ENCODE data around the gene NPFF. TPM values are rescaled to one million over a fixed set of nuclear protein-coding genes. Genes with fewer than 3 reads are reported as not detected.

NPFF gene
- polyA plus RNA-seq, 1 experiment = not detected

DNA sequence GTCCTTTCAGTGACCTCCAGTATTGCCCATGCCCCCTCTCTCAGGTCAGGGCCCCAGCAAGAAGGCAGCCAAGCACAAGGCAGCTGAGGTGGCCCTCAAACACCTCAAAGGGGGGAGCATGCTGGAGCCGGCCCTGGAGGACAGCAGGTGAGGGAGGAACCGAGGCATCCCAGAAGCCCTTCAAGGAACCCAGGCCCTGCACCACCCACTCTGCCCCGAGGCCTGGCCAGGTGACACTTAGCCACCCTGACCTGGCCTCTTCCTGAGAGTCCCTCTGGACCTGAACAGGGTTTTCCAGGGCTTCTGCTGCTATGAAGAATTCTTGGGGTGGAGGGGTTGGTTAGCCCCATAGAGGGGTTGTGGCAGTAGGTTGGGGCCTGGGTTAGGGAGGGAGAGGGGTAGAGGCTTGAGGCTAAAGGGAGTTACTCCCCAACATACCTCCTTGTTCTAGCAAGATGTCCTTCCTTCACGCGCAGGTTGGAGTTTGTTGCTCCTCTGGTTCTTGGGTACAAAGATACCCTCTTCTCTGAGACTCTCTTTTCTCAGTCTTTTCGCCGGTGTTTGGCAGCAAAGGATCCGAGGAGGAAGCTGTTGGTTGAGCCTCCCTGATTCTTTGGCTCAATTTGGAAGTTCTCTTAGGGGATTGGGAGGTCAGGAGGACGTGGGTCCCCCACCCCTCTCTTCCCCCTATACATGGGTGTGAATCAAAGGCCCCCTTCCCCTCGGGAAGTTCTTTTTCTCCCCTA lies 4.1 kb downstream of the NPFF start:
- DNase-seq (ENCODE audit: low read depth, low spot score) = no peak
- ChIA-PET POLR2A (no interaction called here), CTCF (interaction anchor here (1.6 kb wide), 2 partner anchors 151 to 182 kb away, joined by 4 to 7 read pairs; partner anchors contain the start of gene AAAS)
- H3K9me3 ChIP-seq (ENCODE audit: control insufficient read depth, insufficient read depth, low read length) = no peaks in the 10 kb centered on the region; the same call in 1 of the 2 replicates
- no peak overlapping the region for H3K4me3 ChIP-seq (ENCODE audit: low read depth, low read length)
- no peaks in the 10 kb centered on the region for H3K27me3 ChIP-seq (ENCODE audit: control insufficient read depth, insufficient read depth, low read length)
- no peak overlapping the region for H3K27ac ChIP-seq (ENCODE audit: low read depth, low read length)
- TF ChIP-seq, protein P1, sequence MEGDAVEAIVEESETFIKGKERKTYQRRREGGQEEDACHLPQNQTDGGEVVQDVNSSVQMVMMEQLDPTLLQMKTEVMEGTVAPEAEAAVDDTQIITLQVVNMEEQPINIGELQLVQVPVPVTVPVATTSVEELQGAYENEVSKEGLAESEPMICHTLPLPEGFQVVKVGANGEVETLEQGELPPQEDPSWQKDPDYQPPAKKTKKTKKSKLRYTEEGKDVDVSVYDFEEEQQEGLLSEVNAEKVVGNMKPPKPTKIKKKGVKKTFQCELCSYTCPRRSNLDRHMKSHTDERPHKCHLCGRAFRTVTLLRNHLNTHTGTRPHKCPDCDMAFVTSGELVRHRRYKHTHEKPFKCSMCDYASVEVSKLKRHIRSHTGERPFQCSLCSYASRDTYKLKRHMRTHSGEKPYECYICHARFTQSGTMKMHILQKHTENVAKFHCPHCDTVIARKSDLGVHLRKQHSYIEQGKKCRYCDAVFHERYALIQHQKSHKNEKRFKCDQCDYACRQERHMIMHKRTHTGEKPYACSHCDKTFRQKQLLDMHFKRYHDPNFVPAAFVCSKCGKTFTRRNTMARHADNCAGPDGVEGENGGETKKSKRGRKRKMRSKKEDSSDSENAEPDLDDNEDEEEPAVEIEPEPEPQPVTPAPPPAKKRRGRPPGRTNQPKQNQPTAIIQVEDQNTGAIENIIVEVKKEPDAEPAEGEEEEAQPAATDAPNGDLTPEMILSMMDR (IDR thresholded peaks at IDR 0.05; ENCODE audit: low read depth, low read length) = no peak

DNA sequence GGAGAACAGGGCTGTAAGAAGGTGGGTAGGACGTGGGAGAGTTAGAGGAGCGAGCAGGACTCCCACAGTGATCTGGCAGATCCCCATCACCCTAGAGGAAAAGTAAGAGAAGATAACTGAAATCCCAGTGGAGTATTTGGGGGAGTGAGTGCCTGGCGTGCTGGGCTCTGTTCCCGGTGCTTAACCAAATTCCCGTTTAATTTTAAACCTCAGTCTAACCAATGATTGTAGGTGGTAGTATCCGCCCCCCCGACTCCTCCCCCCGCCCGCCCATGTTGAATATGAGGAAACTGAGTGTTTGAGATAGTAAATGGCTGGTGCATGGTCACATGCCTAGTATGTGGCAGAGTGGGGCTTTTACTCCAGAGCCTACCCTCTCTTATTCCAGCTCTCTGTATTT lies 5.0 kb downstream of the NPFF start:
- DNase-seq (ENCODE audit: low read depth, low spot score) = no peak
- peak overlapping the region; percentile 87 for H3K4me3 ChIP-seq (ENCODE audit: low read depth, low read length)

DNA sequence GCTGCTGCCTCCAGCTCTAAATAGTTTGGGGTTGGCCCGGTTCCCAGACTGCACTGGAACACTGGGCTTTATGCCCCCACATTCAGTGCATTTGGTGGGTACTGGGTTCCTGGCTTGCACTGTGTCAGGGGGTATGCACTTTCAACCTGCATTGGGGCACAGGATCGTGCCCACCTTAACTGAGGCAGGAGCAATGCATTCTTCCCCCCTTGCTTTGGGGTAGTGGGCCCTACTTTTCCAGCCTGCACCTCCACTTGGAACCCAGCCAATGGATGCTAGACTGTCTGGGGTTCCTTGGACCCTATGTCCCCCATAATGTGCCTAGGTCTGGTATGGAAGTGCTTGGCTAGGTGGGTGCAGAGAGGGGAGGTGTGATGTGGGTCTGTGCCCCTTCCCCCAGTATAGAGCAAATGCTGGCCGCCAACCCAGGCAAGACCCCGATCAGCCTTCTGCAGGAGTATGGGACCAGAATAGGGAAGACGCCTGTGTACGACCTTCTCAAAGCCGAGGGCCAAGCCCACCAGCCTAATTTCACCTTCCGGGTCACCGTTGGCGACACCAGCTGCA lies 5.6 kb downstream of the NPFF start:
- DNase-seq (ENCODE audit: low read depth, low spot score) = no peak
- CTCF ChIA-PET = interaction anchor here (1.0 to 1.5 kb wide), 4 partner anchors 8 to 180 kb away, joined by 3 to 5 read pairs (median 3); partner anchors contain the start of gene AAAS
- no peaks in the 10 kb centered on the region for H3K27me3 ChIP-seq (ENCODE audit: control insufficient read depth, insufficient read depth, low read length)
- POLR2A ChIA-PET = interaction anchor here (0.9 to 4.3 kb wide), 11 partner anchors 11 to 320 kb away, joined by 3 to 50 read pairs (median 4); partner anchors contain the start of genes AAAS, ATP5MC2 and SP1
- H3K4me3 ChIP-seq (ENCODE audit: low read depth, low read length) = peak overlapping the region; percentile 87
- H3K27ac ChIP-seq (ENCODE audit: low read depth, low read length) = peak overlapping the region; percentile 99
- no peaks in the 10 kb centered on the region; the same call in 1 of the 2 replicates for H3K9me3 ChIP-seq (ENCODE audit: control insufficient read depth, insufficient read depth, low read length)
- TF ChIP-seq, protein P1 (IDR thresholded peaks at IDR 0.05; ENCODE audit: low read depth, low read length) = no peak

More for the DNA sequence above, 5.0 kb downstream of the NPFF start:
- no peak overlapping the region for H3K27ac ChIP-seq (ENCODE audit: low read depth, low read length)
- POLR2A ChIA-PET = interaction anchor here (2.7 kb wide), 1 partner anchor 123 kb away, joined by 16 read pairs; the partner anchor contains the start of gene SP1
- TF ChIP-seq, protein P1 (IDR thresholded peaks at IDR 0.05; ENCODE audit: low read depth, low read length) = no peak
- CTCF ChIA-PET = interaction anchor here (1.6 kb wide), 1 partner anchor 181 kb away, joined by 4 read pairs; the partner anchor contains the start of gene AAAS
- no peaks in the 10 kb centered on the region; the same call in 1 of the 2 replicates for H3K9me3 ChIP-seq (ENCODE audit: control insufficient read depth, insufficient read depth, low read length)
- no peaks in the 10 kb centered on the region for H3K27me3 ChIP-seq (ENCODE audit: control insufficient read depth, insufficient read depth, low read length)

DNA sequence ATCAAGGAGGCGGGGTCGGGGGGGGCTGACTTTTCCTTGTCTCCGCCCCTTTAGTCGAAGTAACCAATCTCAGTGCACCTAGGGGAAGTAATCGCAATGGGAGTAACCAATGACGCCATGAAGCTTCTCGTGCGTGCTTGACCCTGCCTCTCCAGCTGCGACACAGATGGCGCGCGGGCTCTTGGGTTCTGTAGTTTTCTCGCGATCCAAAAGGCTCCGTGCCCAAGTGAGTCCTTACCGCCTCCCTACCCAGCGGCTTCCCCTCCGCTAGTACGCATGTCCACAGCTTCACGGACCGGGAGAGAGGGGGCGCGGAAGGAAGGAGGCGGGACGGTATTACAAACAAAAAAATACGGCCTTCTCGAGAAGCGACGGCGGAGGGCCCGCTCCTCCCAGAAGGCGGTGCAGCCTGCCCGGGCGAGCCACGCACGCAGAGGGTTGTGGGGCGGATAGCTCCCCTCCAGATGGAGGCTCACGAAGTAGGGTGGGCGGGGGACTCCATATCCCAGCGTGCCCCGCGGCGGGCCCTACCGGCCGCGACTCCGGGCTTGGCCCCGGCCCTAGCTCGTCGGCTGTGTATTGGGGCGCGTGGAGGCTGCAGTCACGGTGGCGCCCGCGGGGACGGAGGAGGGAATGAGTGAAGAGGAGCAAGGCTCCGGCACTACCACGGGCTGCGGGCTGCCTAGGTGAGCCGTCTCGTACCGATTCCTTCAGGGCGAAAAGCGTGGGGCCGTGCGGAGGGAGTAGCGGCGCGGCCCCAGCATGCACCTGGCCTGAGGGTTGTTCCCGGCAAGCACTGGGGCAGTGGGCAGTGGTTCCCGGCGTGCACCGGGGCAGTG lies 6.3 kb downstream of the NPFF start, which contains the start of gene TARBP2:
TSS of gene TARBP2 (plus strand) at position 508 of the 839 bp plus-strand sequence. CDS start at position 634, 126 bp downstream.
- Histone ChIP-seq H3K9me3 (ENCODE audit: control insufficient read depth, insufficient read depth, low read length) (no peaks in the 10 kb centered on the region; the same call in 1 of the 2 replicates), H3K27me3 (ENCODE audit: control insufficient read depth, insufficient read depth, low read length) (no peaks in the 10 kb centered on the region), H3K27ac (ENCODE audit: low read depth, low read length) (peak within 1 kb of the TSS; percentile 99), H3K4me3 (ENCODE audit: low read depth, low read length) (peak within 1 kb of the TSS; percentile 87)
- ChIA-PET CTCF (interaction anchor here (1.0 to 1.5 kb wide), 4 partner anchors 9 to 180 kb away, joined by 3 to 5 read pairs (median 3); partner anchors contain the start of gene AAAS), POLR2A (interaction anchor here (0.6 to 4.3 kb wide), 22 partner anchors 9 to 495 kb away, joined by 3 to 50 read pairs (median 4); partner anchors contain the start of genes AAAS, ATP5MC2, EIF4B and PFDN5)
- TF ChIP-seq, protein P1 (IDR thresholded peaks at IDR 0.05; ENCODE audit: low read depth, low read length) = no peak
- peak; percentile 99 for DNase-seq (ENCODE audit: low read depth, low spot score)
